Fibroblast of pulmonary artery (primary cell): ENCODE data around the gene PJA1.

Experiments
- DNase-seq: peaks from one replicate; pipeline ENCODE4 v3.0.0-alpha.2; 2010; ENCODE audit warnings: low read depth
- H3K4me3 ChIP-seq: replicated peaks from 2 replicates; pipeline ENCODE4 v1.5.1; 2011; ENCODE audit warnings: low read depth, mild to moderate bottlenecking, control low read depth, low read length, moderate library complexity
- TF ChIP-seq, protein P1 (sequence below): IDR thresholded peaks from 2 replicates; pipeline ENCODE4 v1.5.1; 2011; ENCODE audit warnings: mild to moderate bottlenecking, control low read depth, low read length, inconsistent platforms; ENCODE audit errors: missing control alignments

PJA1 gene

DNA sequence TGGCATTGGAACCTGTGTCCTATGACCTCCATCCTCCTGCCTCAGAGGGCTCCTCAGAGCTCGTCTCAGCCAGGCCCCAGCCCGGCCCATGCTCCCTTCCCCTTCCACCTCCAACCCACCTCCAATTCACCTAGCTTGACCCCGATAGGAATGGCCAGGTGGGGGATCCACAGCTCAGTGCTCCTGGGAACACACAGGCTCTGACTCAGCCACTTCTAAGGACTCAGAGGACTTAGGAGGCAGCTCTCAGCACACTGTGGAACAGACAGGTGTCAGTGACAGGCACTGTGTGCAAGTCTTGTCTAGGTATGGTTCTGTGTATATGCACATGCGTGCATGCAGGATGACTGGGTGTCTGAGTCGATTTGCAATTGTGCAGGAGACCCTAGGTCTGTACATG, 44.8 kb downstream of the PJA1 start:
- TF ChIP-seq, protein P1, sequence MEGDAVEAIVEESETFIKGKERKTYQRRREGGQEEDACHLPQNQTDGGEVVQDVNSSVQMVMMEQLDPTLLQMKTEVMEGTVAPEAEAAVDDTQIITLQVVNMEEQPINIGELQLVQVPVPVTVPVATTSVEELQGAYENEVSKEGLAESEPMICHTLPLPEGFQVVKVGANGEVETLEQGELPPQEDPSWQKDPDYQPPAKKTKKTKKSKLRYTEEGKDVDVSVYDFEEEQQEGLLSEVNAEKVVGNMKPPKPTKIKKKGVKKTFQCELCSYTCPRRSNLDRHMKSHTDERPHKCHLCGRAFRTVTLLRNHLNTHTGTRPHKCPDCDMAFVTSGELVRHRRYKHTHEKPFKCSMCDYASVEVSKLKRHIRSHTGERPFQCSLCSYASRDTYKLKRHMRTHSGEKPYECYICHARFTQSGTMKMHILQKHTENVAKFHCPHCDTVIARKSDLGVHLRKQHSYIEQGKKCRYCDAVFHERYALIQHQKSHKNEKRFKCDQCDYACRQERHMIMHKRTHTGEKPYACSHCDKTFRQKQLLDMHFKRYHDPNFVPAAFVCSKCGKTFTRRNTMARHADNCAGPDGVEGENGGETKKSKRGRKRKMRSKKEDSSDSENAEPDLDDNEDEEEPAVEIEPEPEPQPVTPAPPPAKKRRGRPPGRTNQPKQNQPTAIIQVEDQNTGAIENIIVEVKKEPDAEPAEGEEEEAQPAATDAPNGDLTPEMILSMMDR, result no peak
- H3K4me3 ChIP-seq, result no peak overlapping the region
- no peak for DNase-seq

DNA sequence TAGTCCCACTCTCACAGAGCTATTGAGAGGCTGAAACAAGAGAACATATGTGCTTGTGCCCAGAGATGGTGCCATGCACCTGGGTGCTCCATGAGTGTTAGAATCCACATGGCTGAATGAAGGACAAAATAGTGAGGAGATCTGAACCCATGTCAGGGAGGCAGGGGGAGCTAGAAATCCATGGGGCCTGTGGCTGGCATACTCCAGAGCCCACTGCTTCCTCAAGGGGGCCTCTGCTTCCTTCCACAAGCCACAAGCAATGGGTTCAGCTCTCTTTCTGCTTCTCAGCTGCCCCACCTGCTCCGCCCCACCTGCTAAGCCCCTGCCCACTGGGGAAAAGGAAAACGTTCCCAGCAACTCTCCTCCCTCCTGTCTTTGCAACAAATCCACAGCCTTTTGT, 46.1 kb downstream of the PJA1 start:
- TF ChIP-seq, protein P1, result no peak
- DNase-seq, result no peak
- H3K4me3 ChIP-seq, result no peak overlapping the region

DNA sequence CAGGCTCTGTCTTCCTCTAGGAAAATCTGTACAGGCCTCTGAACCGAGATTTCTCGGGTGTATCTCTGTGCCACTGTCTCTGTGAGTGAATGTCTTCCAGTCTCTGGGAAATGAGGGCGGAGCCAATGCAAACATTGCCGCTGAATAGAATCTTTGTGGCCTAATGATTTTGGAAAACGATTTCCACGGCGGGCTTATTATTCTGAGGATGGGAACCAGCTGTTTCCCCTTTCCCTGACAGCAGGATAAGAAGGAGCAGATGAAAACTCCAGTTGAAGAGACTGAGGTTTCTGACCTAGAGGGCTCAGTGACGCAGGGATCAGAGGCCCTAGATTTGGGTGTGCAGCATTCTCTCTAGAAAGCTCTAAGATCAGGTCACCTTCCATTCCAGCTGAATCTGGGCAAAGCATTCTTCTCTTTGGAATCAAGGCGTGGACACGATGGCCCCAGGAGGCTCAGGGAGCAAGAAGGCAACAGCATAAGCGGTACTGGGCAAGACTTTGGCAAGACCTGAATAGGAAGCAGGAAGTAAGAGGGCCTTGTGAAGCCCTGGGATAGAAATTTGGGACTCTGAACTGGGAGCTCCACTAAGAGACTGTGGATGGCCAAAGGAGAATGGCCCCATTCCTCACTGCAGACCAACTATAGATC, 47.3 kb downstream of the PJA1 start:
- no peak overlapping the region for H3K4me3 ChIP-seq
- TF ChIP-seq, protein P1, result no peak
- no peak for DNase-seq

DNA sequence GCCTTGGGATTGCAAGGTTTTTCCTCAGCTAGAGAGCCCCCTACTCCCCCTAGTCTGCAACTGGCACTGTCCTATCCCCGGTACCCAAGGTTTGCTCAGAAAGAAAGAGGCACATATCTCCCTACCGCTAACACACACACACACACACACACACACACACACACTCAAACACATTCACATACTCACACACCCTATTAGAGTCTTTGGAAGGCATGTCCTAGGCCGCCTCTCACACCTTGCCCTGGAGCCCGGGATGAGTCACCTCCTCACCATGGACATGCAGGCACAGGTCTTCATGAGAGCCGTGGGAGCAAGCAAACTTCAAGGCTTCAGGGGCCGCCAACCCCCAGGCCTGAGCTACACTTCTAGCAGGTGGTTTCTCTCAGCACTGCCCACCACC, 49.2 kb downstream of the PJA1 start:
- TF ChIP-seq, protein P1, result no peak
- H3K4me3 ChIP-seq, result no peak overlapping the region
- no peak for DNase-seq

DNA sequence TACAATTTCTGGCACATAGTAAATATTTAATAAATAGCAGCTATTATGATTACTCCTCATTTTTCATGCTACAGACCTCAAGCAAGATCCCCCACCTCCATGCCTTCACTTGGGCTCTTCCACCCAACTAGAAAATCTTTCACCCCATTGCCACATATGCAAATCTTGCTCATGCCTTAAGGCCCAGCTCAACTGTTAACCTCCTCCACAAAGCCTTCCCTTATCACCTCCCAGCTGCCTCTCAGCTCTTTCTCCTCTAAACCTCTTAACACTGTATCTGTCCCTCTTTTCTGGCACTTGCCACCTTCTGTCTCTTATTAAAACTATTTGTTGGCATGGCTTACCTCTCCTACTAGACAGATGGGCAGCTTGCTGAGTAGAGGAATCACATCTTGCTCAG, 51.5 kb downstream of the PJA1 start:
- TF ChIP-seq, protein P1, result no peak
- DNase-seq, result no peak

More for the DNA sequence above, 51.5 kb downstream of the PJA1 start:
- no peak overlapping the region for H3K4me3 ChIP-seq
